C4-2B (cell line): ENCODE measurements around the gene WDSUB1.

ENCODE experiments used
- H3K27ac ChIP-seq: fragments of 450-650 bp; 2 replicates; pipeline ENCODE4 v1.5.1; 2017
- CTCF ChIP-seq: fragments of 450-650 bp; conservative IDR thresholded peaks from 2 replicates; pipeline ENCODE4 v1.5.1; 2017; ENCODE audit warnings: mild to moderate bottlenecking
- ZFX ChIP-seq: fragments of 450-650 bp; IDR thresholded peaks from 2 replicates; pipeline ENCODE4 v1.6.1; 2017

The WDSUB1 gene

GRCh38 chr2:159201360-159202063 lies 85.0 kb downstream of the WDSUB1 start:
- TF ChIP-seq CTCF: no peak
- TF ChIP-seq ZFX: no peak
- no peak overlapping the region for H3K27ac ChIP-seq

- no peak for TF ChIP-seq CTCF
- no peak for TF ChIP-seq ZFX
Observed at GRCh38 chr2:159200498-159200897, 86.0 kb downstream of the WDSUB1 start.

GRCh38 chr2:159199761-159200465 lies 86.6 kb downstream of the WDSUB1 start:
- no peak for TF ChIP-seq ZFX
- TF ChIP-seq CTCF: no peak
- no peak overlapping the region for H3K27ac ChIP-seq

More at GRCh38 chr2:159200498-159200897, 86.0 kb downstream of the WDSUB1 start:
- H3K27ac ChIP-seq: no peak overlapping the region

GRCh38 chr2:159199236-159199635 lies 87.3 kb downstream of the WDSUB1 start:
- no peak overlapping the region for H3K27ac ChIP-seq
- TF ChIP-seq CTCF: no peak
- TF ChIP-seq ZFX: no peak

GRCh38 chr2:159196393-159196925 lies 90.0 kb downstream of the WDSUB1 start:
- H3K27ac ChIP-seq: no peak overlapping the region
- TF ChIP-seq ZFX (no peak), CTCF (no peak)

GRCh38 chr2:159195697-159196096 lies 90.8 kb downstream of the WDSUB1 start:
- H3K27ac ChIP-seq: no peak overlapping the region
- TF ChIP-seq ZFX (no peak), CTCF (no peak)

GRCh38 chr2:159194241-159194640 lies 92.3 kb downstream of the WDSUB1 start:
- no peak overlapping the region for H3K27ac ChIP-seq

More at GRCh38 chr2:159194241-159194640, 92.3 kb downstream of the WDSUB1 start:
- no peak for TF ChIP-seq ZFX
- no peak for TF ChIP-seq CTCF
